Panc1 (cell line): ENCODE results near the gene TPSB2. TPM values are rescaled to one million over a fixed set of nuclear protein-coding genes. Genes with fewer than 3 reads are reported as not detected.
"Not testable (repeated sequence)": the region's sequence is repeated elsewhere in the genome, so short reads cannot be mapped to it uniquely, and the experiment has no call there.

Experiments
- ATAC-seq: fragments of 200-7000 bp; cut with Tn5 transposase; 2 replicates; pipeline ENCODE4 v1.9.1; 2020; ENCODE audit warnings: mild to moderate bottlenecking, moderate library complexity
- BruUV-seq: library from RNA; stranded (reverse); fragments of 400-500 nt; replicated peaks from 2 replicates; lab custom pipeline; 2021; lab: Mats Ljungman, UMichigan
- CTCF ChIA-PET: fragments of 300-600 bp; sonication (Branson Sonifier 250); formaldehyde crosslinking; loops from one replicate; lab custom pipeline; 2022; ENCODE audit warnings: antibody characterized with exemption; lab: Charles Lee
- POLR2A ChIA-PET: fragments of 300-600 bp; sonication (Branson Sonifier 250); formaldehyde crosslinking; loops from one replicate; lab custom pipeline; 2022; ENCODE audit warnings: antibody characterized with exemption; lab: Charles Lee
- DNase-seq: peaks from one replicate; pipeline ENCODE4 v3.0.0-alpha.2; 2010; ENCODE audit warnings: low read depth, low spot score
- H3K27ac ChIP-seq: 2 replicates; pipeline ENCODE4 v1.5.1; 2011; ENCODE audit warnings: mild to moderate bottlenecking, low read length, inconsistent platforms
- H3K27me3 ChIP-seq: fragments of 200-500 bp; sonication (Bioruptor generic); 2 replicates; pipeline ENCODE4 v1.6.0; 2014; ENCODE audit warnings: low read length, inconsistent platforms; ENCODE audit not compliant: control insufficient read depth, insufficient read depth
- H3K36me3 ChIP-seq: fragments of 200-500 bp; sonication (Bioruptor generic); 2 replicates; pipeline ENCODE4 v1.5.1; 2014; ENCODE audit warnings: inconsistent platforms, mild to moderate bottlenecking, low read length, moderate library complexity; ENCODE audit not compliant: control insufficient read depth, insufficient read depth
- H3K4me1 ChIP-seq: 2 replicates; pipeline ENCODE4 v1.5.1; 2011; ENCODE audit warnings: inconsistent platforms, mild to moderate bottlenecking, low read length, moderate library complexity; ENCODE audit not compliant: control insufficient read depth, insufficient read depth
- H3K4me3 ChIP-seq, 2 experiments: 2 replicates each; pipeline ENCODE4 v1.5.1; 2011 to 2012; ENCODE audit warnings: low read depth in 2 of 2, low read length in 2 of 2, mild to moderate bottlenecking in 2 of 2, inconsistent platforms in 1 of 2, moderate library complexity in 1 of 2
- H3K9me3 ChIP-seq: fragments of 200-500 bp; sonication (Bioruptor generic); 2 replicates; pipeline ENCODE4 v1.5.1; 2014; ENCODE audit warnings: low read depth, mild to moderate bottlenecking, inconsistent platforms, low read length, moderate library complexity; ENCODE audit not compliant: control insufficient read depth, insufficient read depth
- CTCF ChIP-seq: fragments of 450-650 bp; IDR thresholded peaks from 2 replicates; pipeline ENCODE4 v1.5.1; 2017; ENCODE audit warnings: mild to moderate bottlenecking
- POLR2AphosphoS5 ChIP-seq: IDR thresholded peaks from 2 replicates; pipeline ENCODE4 v1.6.1; 2012; ENCODE audit warnings: mild to moderate bottlenecking, low read depth, low read length, moderate library complexity
- REST ChIP-seq, 2 experiments: IDR thresholded peaks; 2 replicates each; pipeline ENCODE4 v1.6.1; 2011 to 2012; ENCODE audit warnings: low read depth in 2 of 2, control low read depth in 1 of 2, low read length in 1 of 2, mild to moderate bottlenecking in 1 of 2, moderate library complexity in 1 of 2; ENCODE audit not compliant: insufficient read depth in 1 of 2
- SIN3A ChIP-seq: IDR thresholded peaks from 2 replicates; pipeline ENCODE4 v1.6.1; 2012; ENCODE audit warnings: low read depth, mild to moderate bottlenecking, low read length, moderate library complexity, borderline replicate concordance; ENCODE audit not compliant: insufficient read depth
- TCF7L2 ChIP-seq: IDR thresholded peaks from 2 replicates; pipeline ENCODE4 v1.6.1; 2011; ENCODE audit warnings: mild to moderate bottlenecking, low read depth, low read length, inconsistent platforms
- in situ Hi-C: cut with HindIII; loops from 2 replicates; pipeline ENCODE4 v1.10.0; 2016; ENCODE audit warnings: low sequenced_read_pairs, low pct_unique_long_range_greater_than_20kb
- intact Hi-C: fragments of 100-400 bp; cut with micrococcal nuclease; formaldehyde crosslinking; loops from one replicate; pipeline ENCODE4 v1.10.0; 2022; ENCODE audit not compliant: unreplicated experiment
- total RNA-seq: library from RNA; stranded (reverse); gene quantifications from one replicate; pipeline ENCODE4 v1.2.1, GENCODE V29; 2021; ENCODE audit not compliant: unreplicated experiment

The TPSB2 gene
- total RNA-seq, 1 experiment from 2014 or later = 0.57 TPM

- no peak for TF ChIP-seq SIN3A
- no peak for TF ChIP-seq CTCF
- TF ChIP-seq TCF7L2 = no peak
- no peak for TF ChIP-seq POLR2AphosphoS5
- no peak for TF ChIP-seq REST (IDR thresholded peaks at IDR 0.05; ENCODE audit: insufficient read depth in 1 of 2, low read depth in 2 of 2, low read length in 1 of 2)
- ChIA-PET POLR2A (interaction anchor here (0.9 kb wide), 1 partner anchor 28 kb away, joined by 3 read pairs; no protein-coding TSS in a partner anchor), CTCF (no interaction called here)
- in situ Hi-C loops (no loop called here), intact Hi-C loops (no loop called here)
- ATAC-seq = no peak
- H3K36me3 ChIP-seq = no peaks in the 10 kb centered on the region
- H3K4me1 ChIP-seq = no peaks in the 10 kb centered on the region
- no peaks in the 10 kb centered on the region for H3K27me3 ChIP-seq
- DNase-seq = no peak
- no peak overlapping the region for H3K4me3 ChIP-seq
- no peaks in the 10 kb centered on the region for H3K9me3 ChIP-seq
- BruUV-seq = no TSS peak
- H3K27ac ChIP-seq = no peak overlapping the region
These were observed 41.4 kb upstream of the TPSB2 start for GRCh38 chr16:1271380-1271723.

- H3K36me3 ChIP-seq, H3K27ac ChIP-seq, H3K4me1 ChIP-seq, BruUV-seq, H3K27me3 ChIP-seq, H3K9me3 ChIP-seq, CTCF ChIA-PET, intact Hi-C loops, in situ Hi-C loops, H3K4me3 ChIP-seq, DNase-seq, ATAC-seq: not testable (repeated sequence)
- POLR2A ChIA-PET = interaction anchor here (0.6 kb wide), 1 partner anchor 62 kb away, joined by 6 read pairs; no protein-coding TSS in a partner anchor
These were observed 39.4 kb upstream of the TPSB2 start for GRCh38 chr16:1269418-1269817.

GRCh38 chr16:1265826-1266225, 35.8 kb upstream of the TPSB2 start:
- no peak overlapping the region for H3K4me3 ChIP-seq
- ChIA-PET POLR2A (no interaction called here), CTCF (no interaction called here)
- H3K4me1 ChIP-seq = no peaks in the 10 kb centered on the region
- no peaks in the 10 kb centered on the region for H3K27me3 ChIP-seq
- TF ChIP-seq CTCF (no peak), POLR2AphosphoS5 (no peak), SIN3A (no peak), REST (IDR thresholded peaks at IDR 0.05; ENCODE audit: insufficient read depth in 1 of 2, low read depth in 2 of 2, low read length in 1 of 2) (no peak), TCF7L2 (no peak)
- DNase-seq (no peak), ATAC-seq (no peak)
- BruUV-seq = no TSS peak
- intact Hi-C loops = no loop called here
- H3K36me3 ChIP-seq = no peaks in the 10 kb centered on the region
- H3K27ac ChIP-seq = no peak overlapping the region
- in situ Hi-C loops = no loop called here
- H3K9me3 ChIP-seq = no peaks in the 10 kb centered on the region
